Adrenal gland (tissue), 12 donors: ENCODE results near the gene IL1RAPL2. TPM values are rescaled to one million over a fixed set of nuclear protein-coding genes. Genes with fewer than 3 reads are reported as not detected.

Experiments
- DNase-seq, 7 donors: peaks; one replicate each; pipeline ENCODE4 v3.0.0-alpha.2; 2019 to 2020
- H3K27ac ChIP-seq, 5 donors: fragments of 200-600 bp; sonication (generic) in 4 of 5; 1 replicate in 3 of 5; 2 replicates in 2 of 5; pipeline versions ENCODE4 v1.5.1 to v1.8.0; 2016 to 2020; ENCODE audit warnings: mild to moderate bottlenecking in 1 of 5
- H3K27me3 ChIP-seq: fragments of 200-600 bp; 2 replicates; pipeline ENCODE4 v1.8.0; 2021
- H3K36me3 ChIP-seq, 2 donors: fragments of 200-600 bp; replicated peaks in 1 of 2; 1 replicate in 1 of 2; 2 replicates in 1 of 2; pipeline versions ENCODE4 v1.5.1 to v1.8.0; 2018 to 2022
- H3K4me1 ChIP-seq, 2 donors: fragments of 200-600 bp; replicated peaks in 1 of 2; 1 replicate in 1 of 2; 2 replicates in 1 of 2; pipeline versions ENCODE4 v1.5.1 to v1.8.0; 2018 to 2021
- H3K4me3 ChIP-seq, 4 donors: fragments of 200-600 bp; sonication (generic) in 3 of 4; one replicate each; pipeline ENCODE4 v1.5.1; 2016 to 2018
- H3K9me3 ChIP-seq, 3 donors: fragments of 200-600 bp; sonication (generic) in 1 of 3; replicated peaks in 1 of 3; 1 replicate in 2 of 3; 2 replicates in 1 of 3; pipeline versions ENCODE4 v1.5.1 to v1.8.0; 2016 to 2021
- CTCF ChIP-seq, 6 experiments: fragments of 450-650 bp in 4 of 6; fragments of 200-600 bp in 2 of 6; sonication (generic) in 1 of 6; IDR thresholded peaks; 1 replicate in 5 of 6; 2 replicates in 1 of 6; pipeline versions ENCODE4 v1.5.1 to v1.8.0; 2016 to 2021; ENCODE audit warnings: antibody characterized with exemption in 6 of 6, mild to moderate bottlenecking in 2 of 6, moderate library complexity in 1 of 6
- POLR2A ChIP-seq, 2 donors: fragments of 450-650 bp; IDR thresholded peaks; one replicate each; pipeline ENCODE4 v1.6.1; 2017; ENCODE audit warnings: antibody characterized with exemption in 2 of 2, mild to moderate bottlenecking in 2 of 2, moderate library complexity in 1 of 2
- WGBS, 4 donors: extraction: QIAGEN DNeasy Blood & Tissue Kit in 2 of 4; methylation state at CpG; one replicate each; pipeline versions ENCODE4 v1.1.5 to v1.1.7; 2013 to 2017; 5-methylcytosine and 5-hydroxymethylcytosine counted together
- intact Hi-C, 2 donors: fragments of 100-400 bp; cut with DNase I; formaldehyde crosslinking; loops; one replicate each; pipeline versions ENCODE4 v1.14.1 to v1.15.0; 2022 to 2023
- polyA plus RNA-seq, 3 donors: library from polyadenylated mRNA; stranded (reverse); fragments of 200-250 nt in 2 of 3; fragments of 350-450 nt in 1 of 3; fragmentation: Illumina TruSeq in 1 of 3; extraction: RNeasy Lipid Tissue Mini Kit (QIAGEN cat#74804) in 1 of 3; gene quantifications; one replicate each; pipeline ENCODE4 v1.2.3, GENCODE V29; 2013 to 2014
- total RNA-seq, 9 donors: library from RNA; depleted of rRNA in 4 of 9; stranded (reverse); fragments of >200 nt in 4 of 9; fragments of 120-200 nt in 1 of 9; fragmentation: NEBNext Ultra II Directional in 1 of 9; extraction: Animal tissue kit (Norgen Biotek cat#: 25700) in 1 of 9; gene quantifications; one replicate each; pipeline versions ENCODE4 v1.1.0 to v1.2.4, GENCODE V29; 2013 to 2023
- donor health status: healthy with polysubstance abuse.
- donor health status: Bipolar disorder and iron deficiency.
- donor health status: DM: yes; HTN: yes; CAD: no.
- donor health status: DM: no; HTN: no; CAD: no.
- donor health status: DM: no; HTN: no; CAD: no.
- donor health status: DM: yes; HTN: yes; CAD: no.

The IL1RAPL2 gene
- total and polyA plus RNA-seq, 12 donors, result 0.27 to 8.4 (median 0.64) TPM; not detected in 5

DNA sequence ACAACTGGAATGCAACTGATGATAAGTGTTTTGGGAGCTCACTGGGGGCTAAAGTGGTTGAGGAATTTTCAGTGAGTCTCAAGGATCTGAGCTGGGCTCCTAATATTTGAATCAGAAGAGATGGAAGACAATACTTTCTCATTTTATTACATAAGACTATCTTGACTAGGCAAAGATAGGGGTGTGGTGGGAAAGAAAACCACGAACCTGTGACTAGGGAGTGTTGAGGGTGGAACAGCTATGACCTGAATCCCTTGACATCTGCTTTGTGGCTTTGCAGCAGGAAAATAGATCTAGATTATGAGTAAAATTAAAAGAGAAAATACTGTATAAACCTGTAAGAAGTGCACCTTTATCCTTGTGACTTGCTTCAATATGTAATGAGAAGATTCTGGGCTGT is 949.6 kb downstream of the IL1RAPL2 start:
- H3K36me3 ChIP-seq, result no peaks in the 10 kb centered on the region
- no peak overlapping the region for H3K4me3 ChIP-seq
- intact Hi-C loops, result no loop called here
- peaks cover 13% of the 10 kb centered on the region for H3K27me3 ChIP-seq
- WGBS, 4 donors, result 40 to 76% (median 70%) methylated on average over 1 of the region's 1 CpG
- no peak overlapping the region for H3K27ac ChIP-seq
- no peak for DNase-seq
- no peaks in the 10 kb centered on the region for H3K4me1 ChIP-seq
- TF ChIP-seq CTCF (IDR thresholded peaks at IDR 0.05) (no peak), POLR2A (IDR thresholded peaks at IDR 0.05) (no peak)
- H3K9me3 ChIP-seq, result no peaks in the 10 kb centered on the region

DNA sequence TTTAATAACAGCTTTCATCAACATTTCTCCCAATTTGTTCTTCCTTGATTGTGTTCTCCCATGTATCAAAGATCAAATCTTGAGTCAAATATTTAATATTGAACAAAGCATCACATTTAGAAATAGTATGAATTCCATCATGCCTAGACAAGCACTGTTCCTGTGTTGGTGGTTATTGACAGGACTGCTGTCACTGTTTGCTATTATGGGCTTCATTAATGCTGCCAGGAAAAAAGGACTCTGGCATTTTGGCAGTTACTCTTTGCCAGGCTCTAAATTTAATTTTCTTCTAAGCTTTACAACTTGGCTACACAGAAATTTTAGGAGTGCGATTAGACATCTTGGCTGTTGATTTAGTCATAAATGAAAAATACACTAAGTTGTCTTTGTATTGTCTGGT is 960.4 kb downstream of the IL1RAPL2 start:
- no peaks in the 10 kb centered on the region for H3K9me3 ChIP-seq
- TF ChIP-seq POLR2A (IDR thresholded peaks at IDR 0.05) (no peak), CTCF (IDR thresholded peaks at IDR 0.05) (no peak)
- intact Hi-C loops, result no loop called here
- DNase-seq, result no peak
- H3K27me3 ChIP-seq, result peaks cover under 1% of the 10 kb centered on the region
- WGBS, 4 donors, result 88 to 100% (median 97%) methylated on average over 1 of the region's 1 CpG
- no peaks in the 10 kb centered on the region for H3K4me1 ChIP-seq
- H3K4me3 ChIP-seq, result no peak overlapping the region
- H3K36me3 ChIP-seq, result no peaks in the 10 kb centered on the region
- H3K27ac ChIP-seq, result no peak overlapping the region

DNA sequence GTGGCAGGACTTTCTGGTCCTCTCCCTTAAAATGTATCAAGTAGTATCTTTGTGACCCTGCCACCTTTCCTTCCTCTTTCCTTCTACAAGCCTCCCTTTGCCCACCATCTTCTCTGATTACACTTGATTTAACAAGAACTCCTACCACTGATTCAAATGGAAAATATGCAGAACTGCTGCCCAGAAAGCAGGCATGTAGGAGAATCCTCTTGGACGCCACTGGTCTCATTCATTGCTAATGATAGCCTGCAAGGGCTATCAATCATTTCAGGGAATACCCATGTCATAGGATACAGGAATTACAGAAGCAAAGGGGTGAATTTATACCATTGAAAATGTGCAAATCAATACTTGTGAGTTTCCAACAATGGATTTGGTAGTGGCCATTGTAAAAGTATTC is 961.8 kb downstream of the IL1RAPL2 start:
- Histone ChIP-seq H3K27me3 (peaks cover 8% of the 10 kb centered on the region), H3K4me1 (no peaks in the 10 kb centered on the region), H3K9me3 (no peaks in the 10 kb centered on the region), H3K4me3 (no peak overlapping the region), H3K36me3 (no peaks in the 10 kb centered on the region), H3K27ac (no peak overlapping the region)
- DNase-seq, result no peak
- intact Hi-C loops, result no loop called here
- WGBS, 4 donors, result 50 to 69% (median 52%) methylated on average over 1 of the region's 1 CpG
- TF ChIP-seq CTCF (IDR thresholded peaks at IDR 0.05), result no peak
- TF ChIP-seq POLR2A (IDR thresholded peaks at IDR 0.05), result no peak

DNA sequence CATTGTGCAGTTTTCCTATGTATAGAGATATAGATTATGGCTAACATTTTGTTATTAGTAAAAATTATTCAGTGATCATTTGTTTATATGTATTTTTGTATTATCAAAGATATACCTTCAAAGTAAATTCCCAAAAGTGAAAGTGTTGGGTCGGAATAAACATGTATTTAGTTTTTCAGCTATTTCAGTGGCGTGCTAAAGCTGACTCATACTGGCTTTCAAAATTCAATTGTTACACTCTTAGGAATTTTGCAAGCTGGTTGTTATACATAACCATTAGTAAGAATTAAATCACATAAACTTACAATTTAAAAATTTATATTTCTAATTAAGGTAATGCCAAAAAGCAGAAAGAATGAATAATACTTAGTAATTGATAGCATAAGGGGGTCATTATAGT is 968.0 kb downstream of the IL1RAPL2 start:
- Histone ChIP-seq H3K9me3 (no peaks in the 10 kb centered on the region), H3K4me1 (no peaks in the 10 kb centered on the region)

More for the DNA sequence above, 968.0 kb downstream of the IL1RAPL2 start:
- no peak for DNase-seq
- Histone ChIP-seq H3K27ac (no peak overlapping the region), H3K36me3 (no peaks in the 10 kb centered on the region), H3K27me3 (peaks cover 8% of the 10 kb centered on the region), H3K4me3 (no peak overlapping the region)
- intact Hi-C loops, result no loop called here
- 78 to 89% (median 83%) methylated on average over 2 of the region's 2 CpGs for WGBS, 4 donors
- TF ChIP-seq CTCF (IDR thresholded peaks at IDR 0.05) (no peak), POLR2A (IDR thresholded peaks at IDR 0.05) (no peak)
